Activated CD8-positive, alpha-beta memory T cell treated with anti-CD3 and anti-CD28 coated beads for 1 hour (primary cell): Measurements from ENCODE around the gene SH2D3A.
"Not testable (repeated sequence)": the region's sequence is repeated elsewhere in the genome, so short reads cannot be mapped to it uniquely, and the experiment has no call there.

Experiments
- DNase-seq, 2 donors: peaks; one replicate each; pipeline ENCODE4 v3.0.0-alpha.2; 2020; ENCODE audit warnings: low read depth in 1 of 2; ENCODE audit errors: extremely low read depth in 1 of 2

Gene SH2D3A

DNA sequence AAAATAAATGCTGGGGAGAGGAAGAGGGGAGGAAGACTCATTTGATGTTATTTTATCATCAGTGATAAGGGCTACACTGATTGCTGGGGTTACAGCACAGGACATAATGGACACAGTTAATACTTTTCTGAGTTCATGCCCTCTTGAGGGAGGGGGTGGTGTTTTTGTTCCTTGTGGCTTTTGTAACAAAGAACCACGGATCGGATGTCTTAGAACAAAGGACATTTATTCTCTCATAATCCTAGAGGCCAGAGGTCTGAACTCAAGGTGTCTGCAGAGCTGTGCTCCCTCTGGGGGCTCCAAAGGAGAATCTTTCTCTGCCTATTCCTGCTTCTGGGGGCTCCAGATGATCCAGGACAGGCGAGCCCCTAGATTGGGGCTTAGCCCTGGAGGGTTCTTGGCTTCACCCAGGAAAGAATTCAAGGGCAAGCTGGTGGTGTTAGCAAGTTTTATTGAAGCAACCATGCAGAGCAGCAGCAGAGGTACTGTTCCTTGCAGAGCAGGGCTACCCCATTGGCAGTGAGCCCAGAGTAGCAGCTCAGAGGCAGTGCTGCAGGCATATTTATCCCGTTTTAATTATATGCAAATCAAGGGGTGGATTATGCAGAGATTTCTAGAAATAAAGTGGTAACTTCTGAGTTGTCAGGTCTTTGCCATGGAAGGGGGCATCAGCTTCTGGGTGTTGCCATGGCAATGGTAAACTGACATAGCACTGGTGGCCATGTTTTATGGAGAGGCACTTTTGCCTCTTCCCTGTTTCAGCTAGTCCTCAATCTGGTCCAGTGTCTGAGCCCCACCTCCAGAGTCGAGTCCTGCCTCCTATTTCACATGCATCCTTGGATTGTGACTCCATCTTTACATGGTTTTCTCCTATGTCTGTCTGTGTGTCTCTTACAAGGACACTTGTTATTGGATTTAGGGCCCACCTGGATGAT lies 23.2 kb upstream of the SH2D3A start:
- DNase-seq, result no peak

DNA sequence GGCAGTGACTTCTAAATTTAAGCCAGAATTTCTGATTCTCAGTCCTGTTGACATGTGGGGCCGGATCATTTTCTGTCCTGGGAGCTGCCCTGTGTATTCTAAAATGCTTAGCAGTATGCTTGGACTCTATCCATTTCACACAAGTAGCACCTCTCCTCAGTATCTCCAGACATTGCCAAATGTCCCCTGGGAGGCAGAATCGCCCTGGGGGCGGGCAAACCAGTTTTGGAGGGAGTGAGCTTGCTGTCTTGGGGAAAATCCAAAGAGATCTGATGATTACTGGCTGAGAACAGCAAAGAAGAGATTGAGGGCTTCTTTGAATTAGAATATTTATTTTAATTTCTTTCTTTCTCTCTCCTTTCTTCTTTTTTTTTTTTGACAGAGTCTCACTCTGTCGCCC lies 21.7 kb upstream of the SH2D3A start:
- DNase-seq, result no peak

DNA sequence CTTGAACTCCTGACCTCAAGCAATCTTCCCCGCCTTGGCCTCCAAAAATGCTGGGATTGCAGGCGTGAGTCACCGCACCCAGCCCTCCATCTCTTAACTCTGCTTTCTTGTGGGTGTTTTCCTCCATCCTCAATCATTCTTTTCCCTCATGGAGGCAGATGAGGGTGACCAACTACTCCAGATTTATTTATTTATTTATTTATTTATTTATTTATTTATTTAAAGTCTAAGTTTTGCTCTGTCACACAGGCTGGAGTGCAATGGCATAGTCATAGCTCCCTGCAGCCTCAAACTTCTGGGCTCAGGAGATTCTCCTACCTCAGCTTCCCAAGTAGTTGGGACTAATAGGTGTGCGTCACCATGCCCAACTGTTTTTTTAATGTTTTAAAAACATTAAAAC lies 20.2 kb upstream of the SH2D3A start:
- DNase-seq, result no peak

DNA sequence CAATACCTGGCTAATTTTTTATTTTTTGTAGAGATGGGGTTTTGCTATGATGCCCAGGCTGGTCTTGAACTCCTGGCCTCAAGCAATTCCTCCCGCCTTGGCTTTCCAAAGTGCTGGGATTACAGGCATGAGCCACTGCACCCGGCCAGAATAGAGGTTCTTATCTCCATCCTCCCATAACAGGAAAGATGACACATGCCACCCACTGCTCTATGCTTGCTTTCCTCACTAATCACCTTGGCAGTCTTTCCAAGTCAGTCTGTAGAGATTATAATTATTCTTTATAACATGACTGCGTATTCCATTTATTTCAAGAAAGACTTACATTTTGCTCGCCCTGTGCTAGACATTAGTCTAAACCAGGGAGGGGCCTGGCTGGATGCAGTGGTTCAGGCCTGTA lies 12.0 kb upstream of the SH2D3A start:
- no peak for DNase-seq

DNA sequence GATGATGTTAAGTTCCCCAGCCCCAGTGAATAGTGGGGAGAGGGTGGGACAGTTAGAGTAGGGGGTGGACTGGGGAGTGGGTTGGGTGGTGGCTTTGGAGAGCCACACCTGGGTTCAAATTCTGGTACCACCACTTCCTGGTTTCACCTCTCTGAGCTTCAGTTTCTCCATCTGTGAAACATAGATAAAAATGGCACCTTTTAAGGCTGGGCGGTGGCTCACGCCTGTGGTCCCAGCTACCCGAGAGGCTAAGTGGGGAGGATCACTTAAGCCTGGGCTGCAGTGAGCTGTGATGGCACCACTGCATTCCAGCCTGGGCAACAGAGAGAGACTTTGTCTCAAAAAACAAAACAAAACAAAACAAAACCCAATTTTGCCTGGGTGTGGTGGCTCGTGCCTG lies 11.2 kb upstream of the SH2D3A start:
- DNase-seq, result no peak

DNA sequence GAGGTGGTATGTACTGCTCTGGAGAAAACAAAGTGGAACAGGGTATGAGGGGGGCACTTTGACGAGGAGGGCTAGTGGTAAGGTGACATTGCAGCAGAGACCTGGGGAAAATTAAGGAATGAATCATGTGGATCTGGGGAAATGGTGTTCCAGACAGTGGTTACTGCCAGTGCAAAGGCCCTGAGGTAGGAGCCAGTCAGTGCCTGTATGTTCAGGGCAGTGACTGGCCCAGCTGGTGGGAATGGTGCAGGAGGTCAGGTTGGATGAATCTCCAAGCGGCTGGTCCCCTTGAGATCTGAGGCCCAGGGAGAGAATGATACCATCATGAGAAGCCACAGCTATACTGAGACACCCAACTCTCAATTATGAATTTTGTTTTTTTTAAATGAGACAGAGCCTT lies 10.2 kb upstream of the SH2D3A start:
- DNase-seq, result no peak

DNA sequence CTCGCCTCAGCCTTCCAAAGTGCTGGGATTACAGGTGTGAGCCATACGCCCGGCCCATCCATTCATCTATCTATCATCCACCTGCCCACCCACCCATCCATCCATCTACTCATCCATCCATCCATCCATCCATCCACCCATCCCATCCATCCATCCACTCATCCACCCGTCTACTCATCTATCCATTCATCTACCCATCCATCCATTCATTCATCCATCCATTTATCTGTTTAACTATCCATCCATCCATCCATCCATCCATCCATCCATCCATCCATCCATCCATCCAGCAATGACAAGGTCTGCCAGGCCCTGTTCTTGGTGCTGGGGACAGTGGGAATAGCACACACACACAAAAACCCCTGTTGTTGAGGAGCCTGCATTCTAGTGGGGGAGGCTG lies 9.8 kb upstream of the SH2D3A start:
- DNase-seq, result no peak

DNA sequence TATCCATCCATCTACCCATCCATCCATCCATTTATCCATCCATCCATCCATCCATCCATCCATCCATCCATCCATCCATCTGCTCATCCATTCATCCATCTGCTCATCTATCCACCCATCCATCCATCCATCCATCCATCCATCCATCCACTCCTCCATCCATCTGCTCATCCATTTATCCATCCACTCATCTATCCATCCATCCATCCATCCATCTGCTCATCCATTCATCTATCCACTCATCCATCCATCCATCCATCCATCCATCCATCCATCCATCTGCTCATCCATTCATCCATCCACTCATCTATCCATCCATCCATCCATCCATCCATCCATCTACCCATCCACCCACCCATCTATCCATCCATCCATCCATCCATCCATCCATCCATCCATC lies 8.8 kb upstream of the SH2D3A start:
- not testable (repeated sequence) for DNase-seq

DNA sequence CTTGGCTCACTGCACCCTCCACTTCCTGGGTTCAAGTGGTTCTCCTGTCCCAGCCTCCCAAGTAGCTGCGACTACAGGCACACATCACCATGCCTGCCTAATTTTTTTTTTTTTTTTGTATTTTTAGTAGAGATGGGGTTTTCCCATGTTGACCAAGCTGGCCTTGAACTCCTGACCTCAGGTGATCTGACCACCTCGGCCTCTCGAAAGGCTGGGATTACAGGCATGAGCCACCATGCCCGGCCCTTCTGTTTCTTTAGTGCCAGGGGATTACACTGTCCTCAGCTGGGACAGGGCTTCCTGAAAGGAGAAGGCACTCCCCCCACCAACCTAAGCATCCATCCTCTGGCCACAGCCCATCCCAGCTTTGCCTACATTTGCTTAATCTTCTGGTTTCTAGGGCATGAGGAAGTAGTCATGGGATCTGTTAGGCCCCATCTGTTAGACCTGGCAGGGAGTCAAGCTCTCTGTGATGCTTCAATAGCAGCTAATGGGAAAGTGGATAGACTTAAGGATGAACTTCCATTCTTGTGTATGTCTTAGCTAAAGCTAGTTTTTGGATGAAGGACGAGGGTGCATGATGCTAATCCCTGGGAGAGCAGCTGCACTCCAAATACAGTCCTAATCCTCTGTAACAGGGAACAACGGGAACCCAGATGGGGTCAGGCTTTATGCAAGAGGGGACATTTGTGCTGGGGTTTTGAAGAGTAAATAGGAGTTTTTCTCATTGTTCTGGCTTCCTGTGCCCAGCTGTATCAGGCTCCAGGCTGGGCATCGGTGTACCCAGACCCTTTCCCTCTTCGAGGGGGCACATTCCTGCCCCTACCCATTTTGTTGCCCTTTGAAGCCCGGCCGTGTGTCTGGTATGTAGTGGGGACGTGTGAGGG lies 7.8 kb upstream of the SH2D3A start:
- no peak for DNase-seq

DNA sequence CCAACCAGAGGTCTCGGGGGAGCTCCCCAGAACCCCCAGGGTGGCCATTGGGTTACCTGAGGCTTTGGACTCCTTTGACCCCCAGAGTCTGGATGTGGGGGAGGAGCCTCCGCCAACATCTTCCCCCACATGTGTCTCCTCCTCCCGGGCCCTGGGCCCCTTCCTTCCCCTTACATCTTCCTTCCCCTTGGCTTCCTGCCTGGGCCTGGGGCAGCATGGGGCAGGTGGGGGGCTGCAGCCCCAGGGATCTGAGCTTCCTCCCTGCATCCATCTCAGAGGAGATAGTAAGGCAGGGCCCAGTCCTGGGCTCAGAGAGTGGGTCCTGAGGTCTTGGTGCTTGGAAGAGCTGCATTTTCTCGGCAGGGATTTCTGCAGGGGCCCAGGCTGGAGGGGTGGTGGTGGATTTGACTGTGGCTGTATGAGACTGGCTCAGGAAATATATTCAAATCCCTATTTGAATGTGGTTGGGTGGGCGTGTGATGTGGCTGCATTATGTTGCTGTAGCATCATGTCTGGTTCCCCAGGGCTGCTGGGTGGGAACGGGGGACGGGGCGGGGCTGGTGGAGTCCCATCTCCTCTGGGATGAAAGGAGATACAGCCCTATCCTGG lies 6.2 kb upstream of the SH2D3A start:
- no peak for DNase-seq

DNA sequence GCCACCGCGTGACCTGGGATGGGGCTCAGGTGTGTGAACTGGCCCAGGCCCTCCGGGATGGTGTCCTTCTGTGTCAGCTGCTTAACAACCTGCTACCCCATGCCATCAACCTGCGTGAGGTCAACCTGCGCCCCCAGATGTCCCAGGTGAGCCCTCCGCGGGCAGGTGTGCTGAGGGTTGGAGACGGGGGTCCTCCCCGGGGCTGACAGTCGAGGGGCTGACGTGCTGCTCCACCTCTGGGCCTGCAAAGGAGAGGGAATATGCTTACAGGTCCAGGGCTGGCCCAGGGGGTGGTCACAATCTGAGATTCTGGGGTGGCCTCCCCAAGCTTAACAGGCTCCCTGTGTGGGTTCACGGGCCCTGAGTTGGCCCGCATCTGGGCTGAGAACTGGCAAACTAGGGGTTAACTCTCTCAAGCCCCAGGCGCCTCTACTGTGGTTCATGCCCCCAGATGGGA lies 5.7 kb upstream of the SH2D3A start:
- DNase-seq, result no peak

DNA sequence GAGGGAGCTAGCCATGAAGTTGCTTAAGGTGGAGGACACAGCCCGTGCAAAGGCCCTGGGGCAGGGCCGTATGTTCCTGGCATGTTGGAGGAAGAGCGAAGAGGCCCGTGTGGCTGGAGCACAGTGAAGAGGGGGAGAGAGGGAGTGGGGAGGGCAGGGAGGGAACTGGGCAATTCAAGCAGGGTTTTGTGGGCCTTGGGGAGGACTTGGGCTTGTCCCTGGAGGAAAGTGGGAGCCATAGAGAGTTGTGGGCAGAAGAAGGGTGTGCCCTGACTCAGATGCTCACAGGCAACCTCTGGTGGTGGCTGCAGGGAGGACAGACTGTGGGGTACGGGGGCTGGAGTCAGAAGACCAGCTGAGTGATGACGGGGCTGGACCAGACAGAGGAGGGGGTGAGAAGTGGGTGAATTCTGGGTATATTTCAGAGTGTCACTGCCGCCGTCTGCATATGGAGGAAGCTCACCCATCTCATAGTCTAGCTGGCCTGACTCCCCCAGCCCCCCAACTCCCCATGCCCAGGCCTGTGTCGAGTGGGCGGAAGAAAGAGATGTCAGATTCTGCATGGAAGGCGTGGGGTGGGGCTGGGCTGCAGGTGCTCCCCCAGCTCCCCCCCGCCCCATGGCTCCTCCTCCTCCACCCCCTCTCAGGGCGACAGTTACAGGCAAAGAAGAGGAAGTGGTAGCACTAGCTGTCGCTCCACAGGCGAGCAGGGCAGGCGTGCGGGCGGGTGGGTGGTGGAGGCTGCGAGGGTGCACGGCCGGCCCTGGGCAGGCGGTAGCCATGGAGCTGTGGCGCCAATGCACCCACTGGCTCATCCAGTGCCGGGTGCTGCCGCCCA lies 5.0 kb upstream of the SH2D3A start, which contains the start of gene VAV1:
Gene VAV1 (plus strand): TSS at position 681 of the 838 bp plus-strand sequence. CDS start 100 bp downstream, at position 781.
- peak; percentile 61 to 72 for DNase-seq

DNA sequence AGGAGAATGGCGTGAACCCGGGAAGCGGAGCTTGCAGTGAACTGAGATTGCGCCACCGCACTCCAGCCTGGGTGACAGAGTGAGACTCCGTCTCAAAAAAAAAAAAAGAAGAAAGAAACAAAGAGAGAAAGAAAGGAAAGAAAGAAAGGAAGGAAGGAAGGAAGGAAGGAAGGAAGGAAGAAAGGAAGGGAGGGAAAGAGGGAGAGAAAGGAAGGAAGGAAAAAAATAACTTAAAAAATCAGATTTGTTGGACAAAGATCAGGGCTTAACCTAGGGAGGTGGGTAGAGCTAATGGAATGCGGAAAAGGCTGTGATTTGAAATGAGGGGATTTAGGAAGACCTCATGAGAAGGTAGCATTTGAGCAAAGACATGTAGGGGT lies 4.4 kb upstream of the SH2D3A start:
- DNase-seq, result not testable (repeated sequence)

DNA sequence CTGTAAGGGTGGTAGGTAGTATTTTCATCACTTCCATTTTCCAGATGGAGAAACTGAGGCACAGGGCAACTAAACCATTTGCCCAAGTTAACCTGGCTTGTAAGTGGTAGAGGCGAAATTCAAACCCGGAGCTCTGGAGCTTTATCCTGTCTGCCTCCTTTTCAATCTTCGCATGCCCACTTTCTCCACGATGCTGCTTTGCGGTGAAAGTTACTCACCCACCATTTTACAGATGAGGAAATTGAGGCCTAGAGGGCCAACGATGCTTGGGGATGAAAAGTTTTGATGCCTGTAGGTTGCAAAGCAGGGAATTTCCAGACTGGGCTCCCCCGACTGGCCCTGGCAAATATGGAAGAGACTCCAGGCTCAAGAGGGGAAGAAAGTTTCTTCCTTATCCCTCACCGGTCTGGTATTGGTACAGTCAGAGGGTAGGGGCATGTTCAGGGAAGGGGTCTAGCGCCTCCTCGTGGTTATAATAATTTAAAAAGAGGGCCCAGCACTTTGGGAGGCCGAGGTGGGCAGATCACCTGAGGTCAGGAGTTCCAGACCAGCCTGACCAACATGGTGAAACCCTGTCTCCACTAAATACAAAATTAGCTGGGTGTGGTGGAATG lies 1.9 kb upstream of the SH2D3A start:
- no peak for DNase-seq

DNA sequence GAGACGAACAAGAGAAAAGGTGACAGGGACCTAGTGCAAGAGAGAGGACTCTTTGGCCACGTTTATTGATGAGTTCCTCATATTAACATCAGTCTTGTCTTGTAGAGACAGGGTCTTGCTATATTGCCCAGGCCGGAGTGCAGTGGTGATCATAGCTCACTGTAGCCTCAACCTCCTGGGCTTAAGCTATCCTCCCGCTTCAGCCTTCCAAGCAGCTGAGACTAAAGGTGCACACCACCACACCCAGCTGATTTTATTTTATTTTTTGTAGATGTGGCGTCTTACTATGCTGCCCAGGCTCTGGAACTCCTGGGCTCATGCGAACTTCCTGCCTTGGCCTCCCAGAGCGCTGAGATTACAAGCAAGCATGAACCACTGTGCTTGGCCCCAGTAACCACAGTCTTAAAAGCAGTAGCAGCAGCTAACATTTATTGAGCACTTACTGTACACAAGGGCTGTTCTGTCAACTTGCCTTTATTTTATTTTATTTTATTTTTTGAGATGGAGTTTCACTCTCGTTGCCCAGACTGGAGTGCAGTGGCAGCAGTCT lies 1.1 kb upstream of the SH2D3A start:
- DNase-seq, result no peak

DNA sequence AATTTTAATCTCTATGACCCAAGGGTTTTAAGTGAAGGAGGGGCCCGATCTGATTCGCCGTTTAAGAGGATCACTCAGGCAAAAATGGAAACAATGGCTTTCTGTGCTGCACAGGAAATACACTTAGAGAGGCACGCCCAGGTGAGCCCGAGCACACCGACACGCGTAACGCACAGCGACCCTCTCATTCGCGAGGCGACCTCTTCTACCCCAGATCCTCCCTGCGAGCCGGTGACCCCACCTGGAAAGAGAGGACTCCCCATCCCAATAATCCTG lies 216 bp downstream of the SH2D3A start:
- no peak for DNase-seq

DNA sequence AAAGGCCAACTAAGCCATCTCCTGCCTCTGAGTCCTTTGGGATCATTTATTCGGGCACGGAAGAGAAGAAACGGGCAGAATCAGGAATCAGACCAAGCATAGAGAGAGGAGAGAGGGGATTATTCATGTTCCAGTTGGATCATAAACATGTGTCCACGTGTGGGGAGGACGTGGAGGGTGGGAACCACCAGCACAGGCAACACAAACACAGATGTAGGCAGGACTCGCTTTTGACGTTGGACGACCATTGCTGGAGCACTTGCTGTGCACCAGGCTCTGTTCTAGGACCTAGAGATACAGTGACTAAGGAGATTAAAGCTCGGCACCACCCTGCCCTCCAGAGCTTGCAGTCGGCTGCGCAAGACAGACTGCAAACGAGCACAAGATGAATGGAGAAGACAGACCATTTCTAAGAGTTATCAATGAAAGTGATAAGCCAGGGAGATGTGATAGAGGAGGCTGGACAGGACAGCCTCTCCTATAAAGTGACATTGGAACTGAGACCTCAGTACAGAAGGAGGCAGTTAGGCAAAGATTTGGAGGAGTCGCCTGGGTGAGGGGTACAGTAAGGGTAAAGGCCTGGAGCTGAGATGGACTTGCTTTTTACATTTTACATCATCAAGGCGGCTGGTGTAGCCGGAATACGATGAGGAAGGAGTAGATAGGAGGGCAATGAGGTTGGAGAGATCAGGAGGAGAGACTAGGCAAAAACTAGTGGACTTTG lies 716 bp downstream of the SH2D3A start:
- no peak for DNase-seq

DNA sequence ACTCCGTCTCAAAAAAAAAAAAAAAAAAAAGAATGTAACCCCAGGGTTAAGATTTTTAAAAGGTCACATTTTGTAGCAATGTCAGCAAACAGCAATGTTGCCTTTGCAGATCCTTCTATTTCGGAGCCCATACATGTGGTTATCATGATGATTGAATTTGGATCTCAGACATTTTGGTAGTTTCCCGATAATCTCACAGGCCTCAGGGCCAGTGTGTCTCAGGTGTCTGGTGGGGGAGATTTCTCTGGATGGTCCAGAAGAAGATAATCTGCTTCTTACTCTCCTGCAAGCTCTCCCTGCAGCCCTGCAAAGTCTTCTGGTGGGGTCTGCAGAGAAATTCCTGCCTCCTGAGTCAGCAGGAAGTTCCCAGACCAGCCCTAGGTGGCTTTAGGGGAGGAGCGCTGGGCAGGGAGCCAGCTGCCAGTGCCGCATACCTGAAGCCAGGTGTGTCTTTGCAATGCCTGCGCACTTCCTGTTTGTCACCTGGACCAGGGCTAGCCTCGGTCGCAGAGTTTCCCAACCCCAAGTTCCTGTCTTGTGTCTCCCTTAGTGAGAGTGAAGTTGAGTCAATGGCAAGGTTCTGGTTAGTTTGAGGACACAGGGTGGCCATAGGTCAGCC lies 1.4 kb downstream of the SH2D3A start:
- no peak for DNase-seq
